Stomach (tissue), 9 donors: ENCODE data around the gene TNNI3K. TPM values are rescaled to one million over a fixed set of nuclear protein-coding genes. Genes with fewer than 3 reads are reported as not detected.

Source experiments
- DNase-seq, 2 donors: peaks; one replicate each; pipeline versions ENCODE4 v3.0.0 to v3.0.0-alpha.2; 2013 to 2019
- H3K27ac ChIP-seq, 5 donors: fragments of 200-600 bp in 4 of 5; sonication (generic) in 4 of 5; one replicate each; pipeline ENCODE4 v1.5.1; 2013 to 2019; ENCODE audit warnings: mild to moderate bottlenecking in 1 of 5, moderate library complexity in 1 of 5
- H3K27me3 ChIP-seq, 3 donors: fragments of 200-600 bp; sonication (generic); one replicate each; pipeline ENCODE4 v1.5.1; 2017 to 2019; ENCODE audit warnings: mixed run types in 1 of 3
- H3K36me3 ChIP-seq, 4 donors: fragments of 200-600 bp; sonication (generic); 1 replicate in 3 of 4; 2 replicates in 1 of 4; pipeline ENCODE4 v1.5.1; 2016 to 2019
- H3K4me1 ChIP-seq, 4 donors: fragments of 200-600 bp; sonication (generic); one replicate each; pipeline ENCODE4 v1.5.1; 2016 to 2019
- H3K4me3 ChIP-seq, 4 donors: fragments of 200-600 bp; sonication (generic) in 3 of 4; one replicate each; pipeline ENCODE4 v1.5.1; 2016 to 2019; ENCODE audit warnings: mild to moderate bottlenecking in 1 of 4
- H3K9me3 ChIP-seq, 4 donors: fragments of 200-600 bp; sonication (generic); one replicate each; pipeline ENCODE4 v1.5.1; 2016 to 2019
- EP300 ChIP-seq: sonication (generic); formaldehyde crosslinking; IDR thresholded peaks from one replicate; pipeline ENCODE4 v1.6.1; 2017; ENCODE audit warnings: antibody characterized with exemption
- POLR2A ChIP-seq, 4 donors: fragments of 450-650 bp; IDR thresholded peaks; one replicate each; pipeline ENCODE4 v1.6.1; 2016; ENCODE audit warnings: antibody characterized with exemption in 4 of 4, control low read depth in 2 of 4, mild to moderate bottlenecking in 1 of 4, moderate library complexity in 1 of 4
- POLR2AphosphoS5 ChIP-seq, 3 donors: sonication (generic); formaldehyde crosslinking; IDR thresholded peaks; one replicate each; pipeline ENCODE4 v1.6.1; 2016; ENCODE audit warnings: antibody characterized with exemption in 3 of 3
- WGBS, 5 donors: extraction: QIAGEN DNeasy Blood & Tissue Kit in 3 of 5; methylation state at CpG; one replicate each; pipeline versions ENCODE4 v1.1.5 to v1.1.7; 2013 to 2018; 5-methylcytosine and 5-hydroxymethylcytosine counted together
- intact Hi-C: fragments of 100-400 bp; cut with DNase I; formaldehyde crosslinking; loops from one replicate; pipeline ENCODE4 v1.15.1; 2023; ENCODE audit warnings: low total_unique reads
- polyA plus RNA-seq, 3 donors: library from polyadenylated mRNA; stranded (reverse); fragments of 200-250 nt; gene quantifications; one replicate each; pipeline ENCODE4 v1.2.3, GENCODE V29; 2013
- total RNA-seq, 5 donors: library from RNA; depleted of rRNA; stranded (reverse); fragments of >200 nt; gene quantifications; one replicate each; pipeline versions ENCODE4 v1.1.0 to v1.2.3, GENCODE V29; 2014 to 2016
- TF ChIP-seq, protein P1 (sequence below), 7 experiments: fragments of 450-650 bp in 4 of 7; fragments of 200-600 bp in 3 of 7; sonication (generic) in 3 of 7; IDR thresholded peaks; one replicate each; pipeline ENCODE4 v1.5.1; 2016 to 2019; ENCODE audit warnings: antibody characterized with exemption in 7 of 7, control low read depth in 2 of 7, mild to moderate bottlenecking in 1 of 7
- donor health status: healthy with polysubstance abuse.
- donor health status: Bipolar disorder and iron deficiency.
- donor health status: healthy.

TNNI3K gene
- total and polyA plus RNA-seq, 8 donors: 0.25 to 7.0 (median 1.7) TPM; not detected in 4

DNA sequence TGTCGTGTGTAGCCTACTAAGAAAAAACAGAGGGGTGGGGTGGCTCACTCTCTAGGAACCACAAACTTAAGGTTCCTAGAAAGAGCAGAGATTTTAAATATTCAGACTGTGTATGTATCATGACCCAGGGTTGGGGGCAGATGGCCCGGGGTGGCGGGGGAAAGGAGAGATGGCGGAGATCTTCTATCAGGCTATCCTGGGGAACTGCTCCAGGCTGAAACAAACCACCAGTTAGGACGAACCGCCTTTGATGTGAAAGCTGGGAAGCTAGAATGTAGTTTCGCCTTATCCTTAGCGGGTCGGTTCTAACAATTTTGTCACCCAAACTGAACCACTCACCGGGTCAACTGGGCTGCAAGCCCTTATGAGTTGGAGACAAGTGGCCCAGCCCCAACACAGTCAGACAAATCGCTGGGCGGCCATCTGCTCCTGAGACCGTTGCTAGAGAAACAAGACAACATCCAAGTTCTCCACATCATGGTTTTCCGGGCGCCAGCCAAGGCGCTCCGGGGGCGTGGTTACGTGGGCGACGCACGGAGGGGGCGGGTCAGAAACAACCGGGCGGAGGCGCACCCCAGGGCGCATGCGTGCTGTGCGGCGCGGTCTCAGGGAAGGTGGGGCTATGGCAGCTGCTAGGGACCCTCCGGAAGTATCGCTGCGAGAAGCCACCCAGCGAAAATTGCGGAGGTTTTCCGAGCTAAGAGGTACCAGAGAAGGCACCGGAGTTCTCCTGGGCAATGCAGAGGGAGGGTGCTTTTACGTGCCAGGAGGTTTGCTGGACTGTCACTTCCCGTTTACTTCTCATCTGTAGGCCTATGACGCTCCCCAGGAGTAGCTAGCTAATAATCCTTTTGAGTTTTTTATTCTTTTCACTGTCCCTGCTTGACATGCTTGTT, 37.3 kb upstream of the TNNI3K start, which contains the start of the genes FPGT and LRRIQ3:
Gene FPGT, plus strand, starts transcription at position 586 of the 896 bp plus-strand sequence. Its CDS starts 37 bp downstream, at position 623.
Gene LRRIQ3, minus strand, starts transcription at position 520 of the 896 bp plus-strand sequence. CDS start 14,492 bp downstream, outside the sequence.
- Histone ChIP-seq H3K36me3 (peaks cover 0 to 16% (median 13%) of the 10 kb centered on the region in 4 donors), H3K27me3 (no peaks in the 10 kb centered on the region), H3K4me1 (peaks cover 0 to 24% (median 18%) of the 10 kb centered on the region in 4 donors), H3K4me3 (peak within 1 kb of the TSS; percentile 50 to 65 (median 60)), H3K9me3 (no peaks in the 10 kb centered on the region), H3K27ac (peak within 1 kb of the TSS; percentile 79 to 89 (median 86))
- 1 to 4% (median 3%) methylated on average over 36 to 41 of the region's 41 CpGs for WGBS, 5 donors
- peak; percentile 94 to 99 for DNase-seq
- TF ChIP-seq EP300 (no peak), POLR2A (IDR thresholded peaks at IDR 0.05) (peak in 1 of 4 donors; percentile 46), POLR2AphosphoS5 (IDR thresholded peaks at IDR 0.05) (peak; percentile 82 to 96 (median 90))
- TF ChIP-seq, protein P1, sequence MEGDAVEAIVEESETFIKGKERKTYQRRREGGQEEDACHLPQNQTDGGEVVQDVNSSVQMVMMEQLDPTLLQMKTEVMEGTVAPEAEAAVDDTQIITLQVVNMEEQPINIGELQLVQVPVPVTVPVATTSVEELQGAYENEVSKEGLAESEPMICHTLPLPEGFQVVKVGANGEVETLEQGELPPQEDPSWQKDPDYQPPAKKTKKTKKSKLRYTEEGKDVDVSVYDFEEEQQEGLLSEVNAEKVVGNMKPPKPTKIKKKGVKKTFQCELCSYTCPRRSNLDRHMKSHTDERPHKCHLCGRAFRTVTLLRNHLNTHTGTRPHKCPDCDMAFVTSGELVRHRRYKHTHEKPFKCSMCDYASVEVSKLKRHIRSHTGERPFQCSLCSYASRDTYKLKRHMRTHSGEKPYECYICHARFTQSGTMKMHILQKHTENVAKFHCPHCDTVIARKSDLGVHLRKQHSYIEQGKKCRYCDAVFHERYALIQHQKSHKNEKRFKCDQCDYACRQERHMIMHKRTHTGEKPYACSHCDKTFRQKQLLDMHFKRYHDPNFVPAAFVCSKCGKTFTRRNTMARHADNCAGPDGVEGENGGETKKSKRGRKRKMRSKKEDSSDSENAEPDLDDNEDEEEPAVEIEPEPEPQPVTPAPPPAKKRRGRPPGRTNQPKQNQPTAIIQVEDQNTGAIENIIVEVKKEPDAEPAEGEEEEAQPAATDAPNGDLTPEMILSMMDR (IDR thresholded peaks at IDR 0.05): no peak
- intact Hi-C loops: no loop called here

DNA sequence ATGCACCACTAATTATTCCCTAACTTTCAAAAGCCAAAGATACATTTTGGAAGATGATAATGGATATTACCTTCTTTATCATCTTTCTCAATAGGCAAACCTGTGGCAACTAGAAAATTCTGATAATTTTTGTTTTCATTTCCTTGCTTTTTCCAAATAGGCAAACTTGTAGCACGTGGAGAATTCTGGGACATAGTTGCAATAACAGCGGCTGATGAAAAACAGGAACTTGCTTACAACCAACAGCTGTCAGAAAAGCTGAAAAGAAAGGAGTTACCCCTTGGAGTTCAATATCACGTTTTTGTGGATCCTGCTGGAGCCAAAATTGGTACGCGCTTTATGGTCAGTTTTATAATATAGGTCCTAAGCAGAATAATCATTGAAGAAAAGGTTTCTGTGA, 35.7 kb upstream of the TNNI3K start:
- Histone ChIP-seq H3K27me3 (no peaks in the 10 kb centered on the region), H3K9me3 (no peaks in the 10 kb centered on the region), H3K36me3 (peaks cover 0 to 30% (median 25%) of the 10 kb centered on the region in 4 donors), H3K27ac (no peak overlapping the region), H3K4me1 (peaks cover 0 to 24% (median 18%) of the 10 kb centered on the region in 4 donors), H3K4me3 (peak overlapping the region in 1 of 4 donors; percentile 50)
- peak in 1 of 2 donors; percentile 4 for DNase-seq
- TF ChIP-seq, protein P1 (IDR thresholded peaks at IDR 0.05): no peak
- TF ChIP-seq EP300 (no peak), POLR2A (IDR thresholded peaks at IDR 0.05) (no peak), POLR2AphosphoS5 (IDR thresholded peaks at IDR 0.05) (no peak)
- WGBS, 5 donors: 68 to 85% (median 78%) methylated on average over 5 of the region's 5 CpGs
- intact Hi-C loops: no loop called here

DNA sequence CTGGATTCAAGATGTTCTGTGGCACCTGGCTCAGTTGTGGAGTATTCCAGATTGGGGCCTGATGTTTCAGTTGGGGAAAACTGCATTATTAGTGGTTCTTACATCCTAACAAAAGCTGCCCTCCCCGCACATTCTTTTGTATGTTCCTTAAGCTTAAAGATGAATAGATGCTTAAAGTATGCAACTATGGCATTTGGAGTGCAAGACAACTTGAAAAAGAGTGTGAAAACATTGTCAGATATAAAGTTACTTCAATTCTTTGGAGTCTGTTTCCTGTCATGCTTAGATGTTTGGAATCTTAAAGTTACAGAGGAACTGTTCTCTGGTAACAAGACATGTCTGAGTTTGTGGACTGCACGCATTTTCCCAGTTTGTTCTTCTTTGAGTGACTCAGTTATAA, 29.9 kb upstream of the TNNI3K start:
- Histone ChIP-seq H3K27me3 (no peaks in the 10 kb centered on the region), H3K27ac (no peak overlapping the region), H3K4me3 (no peak overlapping the region), H3K4me1 (peaks cover 0 to 8% (median under 1%) of the 10 kb centered on the region in 4 donors), H3K9me3 (no peaks in the 10 kb centered on the region), H3K36me3 (peaks cover 0 to 48% (median 37%) of the 10 kb centered on the region in 4 donors)
- DNase-seq: no peak
- intact Hi-C loops: no loop called here
- WGBS, 5 donors: 84 to 95% (median 87%) methylated on average over 2 of the region's 2 CpGs
- TF ChIP-seq, protein P1 (IDR thresholded peaks at IDR 0.05): no peak
- TF ChIP-seq POLR2AphosphoS5 (IDR thresholded peaks at IDR 0.05) (no peak), EP300 (no peak), POLR2A (IDR thresholded peaks at IDR 0.05) (no peak)

DNA sequence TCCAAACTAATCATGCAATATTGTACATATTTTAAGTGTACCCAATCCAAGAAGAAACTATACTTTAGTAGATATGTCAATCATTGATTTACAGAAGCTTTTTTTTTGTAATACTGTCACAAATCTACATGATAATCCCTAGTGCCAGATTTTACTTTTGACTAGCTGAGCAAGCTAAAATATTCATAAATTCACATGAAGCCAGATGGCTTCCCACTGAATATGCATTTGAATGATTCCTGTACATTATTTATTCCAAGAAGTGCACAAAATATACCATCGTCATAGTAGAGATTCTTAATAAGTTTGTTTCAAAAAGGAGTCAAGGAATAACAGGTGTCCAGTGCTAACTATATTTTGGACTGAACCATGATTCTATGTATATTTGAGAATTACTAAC, 20.0 kb upstream of the TNNI3K start:
- H3K27ac ChIP-seq: no peak overlapping the region
- no peaks in the 10 kb centered on the region for H3K9me3 ChIP-seq
- H3K4me1 ChIP-seq: no peaks in the 10 kb centered on the region
- intact Hi-C loops: no loop called here
- WGBS, 5 donors: 94 to 100% (median 98%) methylated on average over 1 of the region's 1 CpG
- H3K36me3 ChIP-seq: no peaks in the 10 kb centered on the region
- H3K4me3 ChIP-seq: no peak overlapping the region
- TF ChIP-seq, protein P1 (IDR thresholded peaks at IDR 0.05): no peak
- no peak for TF ChIP-seq EP300
- TF ChIP-seq POLR2AphosphoS5 (IDR thresholded peaks at IDR 0.05): no peak
- TF ChIP-seq POLR2A (IDR thresholded peaks at IDR 0.05): no peak
- H3K27me3 ChIP-seq: no peaks in the 10 kb centered on the region
- DNase-seq: no peak
